Activated gamma-delta T cell (primary cell): Measurements from ENCODE around the gene APOE.

Source experiments
- DNase-seq: peaks from one replicate; lab custom pipeline; 2025; lab: John Stamatoyannopoulos, UW

APOE gene

GRCh38 chr19:44951179-44952159 is 45.9 kb downstream of the APOE start:
- DNase-seq, result no peak

- DNase-seq, result no peak
Measured at GRCh38 chr19:44954278-44954648, 48.7 kb downstream of the APOE start.

GRCh38 chr19:44954649-44955504 is 49.3 kb downstream of the APOE start, which contains the start of gene CLPTM1:
Gene CLPTM1 (plus strand): TSS chr19:44955380. CDS start chr19:44955396, 16 bp downstream.
- peak; percentile 94 for DNase-seq

- no peak for DNase-seq
Measured at GRCh38 chr19:44955505-44956439, 50.2 kb downstream of the APOE start.

GRCh38 chr19:44957526-44957925 is 51.9 kb downstream of the APOE start:
- no peak for DNase-seq

GRCh38 chr19:44958090-44958489 is 52.5 kb downstream of the APOE start:
- no peak for DNase-seq
